ENCODE results near the gene CYTL1.
A peak's percentile ranks its signal among the peaks of the same experiment; 100 is the strongest.
"Not testable (repeated sequence)": the region's sequence is repeated elsewhere in the genome, so short reads cannot be mapped to it uniquely, and the experiment has no call there.

CYTL1 gene

GRCh38 chr4:5004496-5004895 lies 14.8 kb downstream of the CYTL1 start:
- no peak overlapping the region for H3K4me3 Mint-ChIP-seq
- no peak for TF ChIP-seq CTCF (IDR thresholded peaks at IDR 0.05)
- no peaks in the 10 kb centered on the region for H3K36me3 Mint-ChIP-seq (ENCODE audit: low read depth)
- H3K27me3 Mint-ChIP-seq (ENCODE audit: low read depth, poor library complexity), result peaks cover 48% of the 10 kb centered on the region
- H3K27ac Mint-ChIP-seq, result no peak overlapping the region
- H3K9me3 Mint-ChIP-seq, result no peaks in the 10 kb centered on the region
- no peak for DNase-seq
- H3K4me1 Mint-ChIP-seq, result no peaks in the 10 kb centered on the region

- no peak overlapping the region for H3K4me3 Mint-ChIP-seq
- no peak for DNase-seq
- H3K27ac Mint-ChIP-seq, result no peak overlapping the region
- no peaks in the 10 kb centered on the region for H3K36me3 Mint-ChIP-seq (ENCODE audit: low read depth)
- no peaks in the 10 kb centered on the region for H3K4me1 Mint-ChIP-seq
- TF ChIP-seq CTCF (IDR thresholded peaks at IDR 0.05), result no peak
- H3K27me3 Mint-ChIP-seq (ENCODE audit: low read depth, poor library complexity), result peaks cover 47% of the 10 kb centered on the region
- H3K9me3 Mint-ChIP-seq, result no peaks in the 10 kb centered on the region
Measured at GRCh38 chr4:5003918-5004317, 15.3 kb downstream of the CYTL1 start.

GRCh38 chr4:5003372-5003857 lies 15.8 kb downstream of the CYTL1 start:
- peaks cover 50% of the 10 kb centered on the region for H3K27me3 Mint-ChIP-seq (ENCODE audit: low read depth, poor library complexity)
- no peak for DNase-seq
- H3K4me3 Mint-ChIP-seq, result no peak overlapping the region
- no peaks in the 10 kb centered on the region for H3K9me3 Mint-ChIP-seq
- no peaks in the 10 kb centered on the region for H3K36me3 Mint-ChIP-seq (ENCODE audit: low read depth)
- H3K4me1 Mint-ChIP-seq, result no peaks in the 10 kb centered on the region
- TF ChIP-seq CTCF (IDR thresholded peaks at IDR 0.05), result no peak
- no peak overlapping the region for H3K27ac Mint-ChIP-seq

GRCh38 chr4:5001641-5002040 lies 17.6 kb downstream of the CYTL1 start:
- not testable (repeated sequence) for H3K4me3 Mint-ChIP-seq; H3K36me3 Mint-ChIP-seq (ENCODE audit: low read depth)
- peaks cover 63% of the 10 kb centered on the region for H3K27me3 Mint-ChIP-seq (ENCODE audit: low read depth, poor library complexity)

GRCh38 chr4:4996935-4997334 lies 22.3 kb downstream of the CYTL1 start:
- H3K4me3 Mint-ChIP-seq, DNase-seq: not testable (repeated sequence)
- H3K27me3 Mint-ChIP-seq (ENCODE audit: low read depth, poor library complexity), result peaks cover 73% of the 10 kb centered on the region

More at GRCh38 chr4:5001641-5002040, 17.6 kb downstream of the CYTL1 start:
- not testable (repeated sequence) for H3K9me3 Mint-ChIP-seq, DNase-seq, H3K4me1 Mint-ChIP-seq, H3K27ac Mint-ChIP-seq

GRCh38 chr4:4995908-4996265 lies 23.4 kb downstream of the CYTL1 start:
- no peak for DNase-seq
- H3K4me3 Mint-ChIP-seq, result no peak overlapping the region
- no peaks in the 10 kb centered on the region for H3K36me3 Mint-ChIP-seq (ENCODE audit: low read depth)
- peaks cover 30% of the 10 kb centered on the region for H3K4me1 Mint-ChIP-seq
- TF ChIP-seq CTCF (IDR thresholded peaks at IDR 0.05), result no peak
- H3K27ac Mint-ChIP-seq, result no peak overlapping the region
- peaks cover 65% of the 10 kb centered on the region for H3K27me3 Mint-ChIP-seq (ENCODE audit: low read depth, poor library complexity)
- H3K9me3 Mint-ChIP-seq, result no peaks in the 10 kb centered on the region

More at GRCh38 chr4:4996935-4997334, 22.3 kb downstream of the CYTL1 start:
- not testable (repeated sequence) for H3K36me3 Mint-ChIP-seq (ENCODE audit: low read depth); H3K27ac Mint-ChIP-seq; H3K9me3 Mint-ChIP-seq
- peaks cover 21% of the 10 kb centered on the region for H3K4me1 Mint-ChIP-seq

- Mint-ChIP-seq H3K4me3 (no peak overlapping the region), H3K9me3 (no peaks in the 10 kb centered on the region), H3K27me3 (ENCODE audit: low read depth, poor library complexity) (peaks cover 59% of the 10 kb centered on the region), H3K4me1 (peaks cover 30% of the 10 kb centered on the region), H3K36me3 (ENCODE audit: low read depth) (no peaks in the 10 kb centered on the region), H3K27ac (no peak overlapping the region)
- DNase-seq, result peak; percentile 83
- TF ChIP-seq CTCF (IDR thresholded peaks at IDR 0.05), result peak; percentile 92
Measured at GRCh38 chr4:4995103-4995907, 24.0 kb downstream of the CYTL1 start.
